ENCODE data around the gene AGAP2.

The AGAP2 gene

DNA sequence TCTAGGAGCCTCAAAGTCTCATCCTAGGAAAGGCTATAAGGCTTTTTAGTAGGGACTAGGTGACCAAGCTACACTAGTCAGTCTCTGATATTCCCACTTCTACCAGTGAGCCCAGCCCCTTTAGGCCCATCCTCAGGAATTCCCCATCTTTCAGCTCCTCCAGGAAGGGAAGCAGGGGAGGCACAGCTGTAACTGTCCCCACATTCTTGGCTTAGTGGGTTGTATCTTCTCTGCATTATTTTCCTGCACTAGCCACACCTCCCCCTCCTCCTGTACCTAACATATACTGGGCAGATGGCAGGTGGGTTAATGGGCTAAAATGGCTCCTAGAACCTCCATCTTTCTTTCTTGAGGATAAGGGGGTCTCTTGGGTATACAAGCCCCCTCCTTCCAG is 28.8 kb upstream of the AGAP2 start:
- no peak for DNase-seq

DNA sequence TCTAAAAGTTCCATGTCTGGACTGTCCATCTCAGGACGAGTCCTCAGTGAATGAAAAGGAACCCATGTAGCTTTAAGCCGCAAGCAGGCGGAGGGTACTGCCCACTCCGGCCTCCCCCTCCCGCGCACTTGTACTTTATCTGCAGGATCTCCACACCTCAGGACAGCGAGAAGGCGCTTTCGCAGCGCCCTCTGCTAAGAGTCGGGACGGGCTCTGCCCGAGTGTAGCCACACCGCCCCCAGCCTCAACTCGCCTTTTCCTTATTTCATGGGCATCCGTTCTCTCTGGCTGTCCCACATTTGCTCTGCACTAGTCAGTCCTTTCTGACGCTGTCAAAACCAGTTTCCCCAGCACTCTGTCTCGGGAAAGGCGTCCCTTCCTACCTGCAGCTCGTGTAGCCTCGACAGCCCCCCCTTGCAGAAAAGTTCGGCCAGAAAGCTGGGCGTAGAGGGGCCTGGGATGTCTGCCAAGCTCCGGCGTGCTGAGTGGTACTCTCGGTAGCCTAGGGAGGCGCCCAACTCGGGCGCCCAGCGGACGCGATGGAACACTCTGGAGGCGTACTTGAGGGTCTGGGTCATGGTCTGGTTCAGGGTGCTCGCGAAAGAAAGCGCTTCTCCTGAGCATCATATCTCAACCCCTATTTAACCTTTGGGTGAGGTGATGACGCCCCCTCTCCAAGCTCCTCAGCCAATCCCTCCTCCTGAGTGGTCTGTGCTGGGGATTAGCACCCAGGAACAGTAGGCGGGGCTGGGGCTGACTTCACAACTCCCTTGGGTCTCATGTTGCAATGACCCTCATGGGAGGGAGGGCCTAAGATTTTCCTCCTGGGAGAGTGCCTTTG is 28.1 kb upstream of the AGAP2 start, which contains the start of gene CYP27B1:
TSS of gene CYP27B1 (minus strand) at position 615 of the 841 bp plus-strand sequence. CDS start at position 578, 37 bp downstream.
- DNase-seq, result peak; percentile 42

DNA sequence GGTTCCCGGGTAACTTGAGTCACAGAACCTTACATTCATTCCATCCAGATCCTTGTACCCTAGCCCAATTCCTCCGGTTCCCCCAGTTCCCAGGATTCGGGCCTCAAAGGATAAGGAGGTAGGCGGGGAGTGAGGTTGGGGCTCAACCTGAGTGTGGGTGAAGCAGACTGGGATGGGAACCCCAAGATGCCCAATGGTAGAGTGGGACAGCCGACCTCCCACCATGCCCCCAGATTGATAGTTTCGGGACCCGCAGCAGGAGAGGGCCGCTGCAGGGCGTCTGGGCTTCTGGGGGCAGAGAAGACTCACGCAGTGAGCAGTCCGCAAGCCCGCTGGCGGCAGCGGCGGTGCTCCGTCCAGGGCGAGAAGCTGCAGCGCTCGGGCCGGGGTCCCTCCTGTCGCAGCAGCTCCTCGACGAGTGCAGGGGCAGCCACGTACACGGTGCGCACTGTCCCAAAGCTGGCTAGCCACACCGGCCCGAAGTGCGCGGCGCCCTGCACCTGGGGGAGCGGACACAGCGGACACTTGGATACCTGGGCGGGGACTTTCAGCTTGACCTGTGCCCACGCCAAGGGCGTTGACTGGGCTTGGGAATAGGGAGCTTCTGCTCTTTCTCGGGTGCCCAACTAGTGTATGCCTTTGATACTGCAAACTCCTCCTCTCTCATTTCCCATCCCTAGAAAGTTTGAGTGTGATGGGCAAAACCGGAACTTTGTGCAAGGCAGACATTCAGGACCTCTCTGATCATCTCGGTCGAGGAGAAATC is 27.3 kb upstream of the AGAP2 start:
- no peak for DNase-seq

DNA sequence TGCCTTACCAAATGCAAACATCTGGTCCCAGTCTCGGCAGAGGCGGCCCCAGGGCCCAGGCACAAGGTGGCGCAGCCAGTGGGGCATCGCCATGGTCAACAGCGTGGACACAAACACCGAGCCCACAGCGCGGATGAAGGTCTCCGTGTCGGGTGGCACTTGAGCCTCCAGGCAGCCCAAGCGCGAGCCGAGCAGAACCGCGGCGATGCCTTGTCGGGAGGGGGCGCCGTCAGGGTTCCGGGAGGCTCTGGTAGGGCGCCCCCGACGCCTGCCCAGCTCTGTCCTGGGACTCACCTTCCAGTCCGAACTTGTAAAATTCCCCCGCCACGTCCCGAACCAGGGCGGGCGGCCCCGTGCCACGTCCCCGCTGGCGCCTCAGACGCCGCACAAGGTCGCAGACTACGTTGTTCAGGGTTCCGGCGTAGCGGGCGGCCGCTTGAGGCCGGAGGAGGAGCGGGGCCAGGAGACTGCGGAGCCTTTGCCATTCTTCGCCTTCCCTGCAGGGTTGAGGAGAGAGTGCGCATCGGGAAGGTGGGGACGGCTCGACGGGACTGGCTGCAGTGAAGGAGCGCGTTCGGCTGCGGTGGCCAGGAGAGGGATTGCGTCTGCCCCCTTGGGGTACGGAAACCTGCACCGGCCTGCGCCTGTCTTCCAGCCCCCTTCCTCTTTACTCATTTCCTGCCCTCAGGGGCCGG is 26.6 kb upstream of the AGAP2 start:
- DNase-seq, result peak; percentile 45

DNA sequence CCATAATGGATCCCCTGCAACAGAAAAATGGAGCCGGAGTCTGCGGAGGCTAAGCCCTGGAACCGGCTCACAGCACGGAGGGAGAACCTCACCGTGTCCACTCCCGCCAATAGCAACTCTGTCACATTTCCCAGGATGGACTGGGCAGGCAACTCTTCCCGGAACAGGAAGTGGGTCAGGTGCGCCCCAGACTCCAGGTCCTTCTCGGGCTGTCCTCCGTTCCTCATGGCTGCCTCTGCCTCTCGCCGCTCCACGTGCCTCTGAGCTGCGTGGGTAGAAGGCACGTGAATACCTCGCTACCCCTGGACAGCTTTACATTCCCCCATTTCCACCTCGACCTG is 26.1 kb upstream of the AGAP2 start:
- no peak for DNase-seq

DNA sequence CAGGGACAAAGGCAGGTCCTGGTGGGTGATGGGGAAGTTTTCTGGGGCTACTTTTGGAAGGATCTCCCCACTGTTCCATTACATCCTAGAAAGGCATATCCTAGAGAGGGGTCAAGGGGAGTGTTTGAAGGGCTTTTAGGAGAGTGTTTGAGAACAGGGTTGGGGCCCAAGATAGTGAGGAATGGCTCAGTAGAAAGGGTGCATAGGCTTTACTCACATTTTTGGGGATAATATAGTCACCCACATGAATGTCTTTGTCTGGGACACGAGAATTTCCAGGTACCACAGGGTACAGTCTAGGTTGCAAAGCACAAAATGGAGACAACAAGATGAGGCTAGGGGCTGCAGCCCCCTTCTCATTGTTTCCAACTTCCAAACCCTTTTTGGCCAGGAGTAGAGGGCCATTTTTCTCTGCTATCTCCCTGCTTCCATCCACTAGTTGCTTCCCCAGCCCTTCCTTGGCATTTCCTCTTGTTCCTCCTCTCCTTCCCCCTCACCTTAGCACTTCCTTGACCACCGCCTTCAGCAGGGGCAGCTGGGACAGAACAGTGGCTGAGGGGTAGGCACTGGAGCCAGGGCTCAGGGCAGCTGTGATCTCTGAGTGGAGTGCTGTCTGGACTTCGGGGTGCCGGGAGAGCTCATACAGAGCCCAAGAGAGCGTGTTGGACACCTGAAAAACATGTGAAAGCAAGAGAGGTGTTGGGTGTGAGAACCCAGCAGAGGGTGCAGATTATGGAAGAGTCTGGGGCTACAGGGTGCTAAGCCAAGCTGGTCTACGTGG is 25.5 kb upstream of the AGAP2 start:
- no peak for DNase-seq

DNA sequence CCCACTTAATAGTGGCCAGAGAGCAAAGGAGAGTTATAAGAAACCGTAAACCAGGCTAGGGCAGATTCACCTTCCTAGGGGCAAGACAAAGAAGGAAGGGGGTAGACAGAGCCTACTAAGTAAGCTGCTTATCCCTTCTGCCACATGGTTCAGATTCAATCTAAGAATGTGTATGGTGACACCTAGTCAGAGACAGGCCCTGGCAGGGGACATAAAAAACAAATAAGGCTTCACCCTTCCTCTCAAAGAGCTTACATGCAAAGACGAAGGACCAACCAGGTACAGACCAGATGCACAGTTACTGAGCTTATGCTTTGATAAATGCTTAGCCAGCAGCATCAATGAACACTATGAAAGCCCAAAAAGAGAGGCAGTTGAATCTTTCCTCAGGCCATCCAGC is 23.9 kb upstream of the AGAP2 start:
- no peak for DNase-seq

DNA sequence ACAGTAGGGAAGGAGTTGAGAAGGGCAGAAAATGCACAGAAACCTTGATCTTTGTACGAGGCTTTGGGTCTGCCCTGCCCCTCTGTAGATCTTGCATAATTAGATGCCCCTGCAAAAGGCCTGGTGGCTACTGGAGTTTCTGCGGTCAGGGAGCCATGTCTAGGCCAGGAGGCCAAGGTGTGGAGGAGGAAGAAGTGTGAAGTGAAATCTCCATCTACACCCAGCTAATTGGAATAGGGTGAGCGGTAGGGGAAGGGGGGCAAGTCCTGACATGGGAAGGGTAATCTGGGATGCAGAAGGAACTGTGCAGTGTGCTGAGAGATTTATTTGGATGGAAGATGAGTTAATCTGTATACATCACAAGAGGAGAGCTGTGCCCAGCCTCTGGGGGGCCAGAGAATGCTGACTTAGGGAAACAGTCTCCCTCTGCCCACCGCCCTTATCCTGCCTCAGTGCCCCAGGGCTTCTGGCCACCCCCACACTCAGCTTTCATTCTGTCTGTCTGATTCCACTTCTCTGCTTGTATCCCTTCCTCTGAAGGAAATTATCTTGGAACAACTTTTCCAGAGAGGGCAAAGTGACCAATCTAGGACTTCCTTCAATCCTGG is 23.0 kb upstream of the AGAP2 start:
- no peak for DNase-seq

DNA sequence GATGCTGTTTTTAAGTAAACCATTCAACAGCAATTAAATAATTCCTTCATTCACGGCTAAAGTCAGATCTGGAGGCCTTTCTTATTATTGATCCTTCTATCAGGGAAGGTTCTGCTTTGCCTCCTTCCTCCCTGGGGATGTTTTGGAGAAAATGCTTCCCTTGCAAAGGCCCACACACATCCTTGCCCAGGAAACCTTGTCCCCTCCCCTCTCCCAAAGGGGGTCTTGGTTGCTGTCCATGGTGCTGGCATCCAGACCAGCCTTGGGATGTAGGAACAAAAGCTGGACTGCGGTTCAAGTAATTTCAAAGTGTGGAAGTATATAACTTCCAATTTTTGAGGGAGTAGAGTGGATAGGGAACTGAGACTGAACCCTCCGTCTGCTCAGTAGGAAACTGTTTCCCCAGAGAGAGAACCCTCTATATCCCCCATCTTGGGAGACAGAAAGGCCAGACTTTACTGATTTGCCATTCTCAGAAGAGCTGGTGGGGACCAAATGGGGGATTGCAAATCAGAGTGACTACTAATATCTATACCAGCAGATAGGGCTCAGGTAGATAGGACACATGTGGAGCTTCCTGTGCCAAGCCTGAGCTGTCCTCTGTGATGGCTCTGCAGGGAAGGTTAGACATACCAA is 21.9 kb upstream of the AGAP2 start:
- DNase-seq, result no peak

DNA sequence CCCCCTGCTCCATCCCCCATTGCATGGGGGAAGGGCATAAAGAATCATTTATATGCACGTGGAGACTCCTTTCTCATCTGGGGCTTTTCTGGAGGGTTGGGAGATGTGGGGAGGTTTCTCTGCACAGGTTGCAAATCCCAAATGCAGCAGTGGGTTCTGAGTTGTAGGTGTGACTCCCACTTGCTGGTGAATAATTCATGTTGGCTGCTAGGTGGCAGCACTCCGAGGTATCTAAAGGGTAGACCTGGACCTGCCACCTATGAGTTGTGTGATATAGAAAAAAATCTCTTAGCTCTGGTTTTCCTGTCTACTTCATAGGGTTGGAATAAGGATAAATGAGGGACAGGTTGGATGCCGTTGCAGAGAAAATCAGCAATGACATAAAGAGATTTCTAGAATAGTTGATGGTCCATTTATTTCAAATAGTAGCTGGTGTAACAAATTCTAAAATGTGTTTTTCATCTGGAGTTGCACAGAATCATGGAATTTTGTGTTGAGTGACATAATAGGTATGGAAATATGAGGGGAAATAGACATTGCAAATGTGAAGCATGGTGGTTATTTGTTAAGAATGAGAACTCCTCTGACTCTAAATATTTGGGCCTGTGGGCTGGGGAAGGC is 20.9 kb upstream of the AGAP2 start:
- DNase-seq, result peak; percentile 60

DNA sequence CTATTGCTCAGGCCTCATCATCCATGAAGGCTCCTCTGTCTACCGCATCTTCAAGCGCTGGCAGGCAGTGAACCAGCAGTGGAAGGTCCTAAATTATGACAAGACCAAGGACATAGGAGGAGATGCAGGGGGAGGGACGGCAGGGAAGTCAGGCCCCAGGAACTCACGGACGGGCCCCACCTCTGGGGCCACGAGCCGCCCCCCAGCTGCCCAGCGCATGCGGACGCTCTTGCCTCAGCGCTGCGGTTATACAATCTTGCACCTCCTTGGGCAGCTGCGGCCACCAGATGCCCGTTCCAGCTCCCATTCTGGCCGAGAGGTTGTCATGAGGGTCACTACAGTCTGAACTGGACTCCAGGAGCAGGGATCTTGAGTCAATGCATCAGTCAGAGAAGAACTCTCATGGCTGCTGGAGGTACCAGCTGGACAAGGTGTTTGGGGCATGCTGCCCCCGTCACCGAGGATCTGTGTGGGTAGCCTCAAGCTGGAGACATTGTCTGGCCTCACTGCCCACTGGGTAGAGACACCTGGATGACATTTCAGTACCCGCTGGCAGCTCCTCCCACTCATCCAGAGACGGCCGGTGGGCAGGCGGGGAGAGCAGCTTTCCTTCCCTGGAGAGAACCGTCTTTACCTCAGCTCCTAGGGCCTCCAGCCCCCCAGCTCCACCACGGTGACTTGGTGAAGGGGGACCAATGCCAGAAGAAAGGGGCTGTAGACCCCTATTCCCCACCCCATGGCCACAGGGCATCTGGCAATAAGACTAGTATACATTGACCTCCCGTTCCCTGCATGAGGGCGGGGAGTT is 20.2 kb upstream of the AGAP2 start:
- no peak for DNase-seq

DNA sequence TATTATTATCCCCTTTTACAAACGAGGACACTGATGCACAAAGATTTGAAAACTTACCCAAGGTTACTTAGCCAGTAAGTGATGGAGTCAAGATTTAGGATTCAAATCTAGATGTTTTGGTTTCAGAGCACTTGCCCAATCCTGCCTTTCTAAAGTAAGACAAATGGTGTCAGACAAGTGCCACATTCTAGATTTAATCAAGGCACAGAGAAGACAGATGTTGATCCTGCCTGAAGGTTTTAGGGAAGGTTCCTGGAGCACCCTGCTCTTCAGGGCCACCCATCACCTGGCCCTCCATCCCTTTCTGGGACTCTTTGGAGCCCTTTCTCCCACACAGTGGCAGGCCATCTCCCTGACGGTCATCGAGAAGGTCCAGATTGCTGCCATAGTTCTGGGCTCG is 19.2 kb upstream of the AGAP2 start:
- DNase-seq, result no peak

DNA sequence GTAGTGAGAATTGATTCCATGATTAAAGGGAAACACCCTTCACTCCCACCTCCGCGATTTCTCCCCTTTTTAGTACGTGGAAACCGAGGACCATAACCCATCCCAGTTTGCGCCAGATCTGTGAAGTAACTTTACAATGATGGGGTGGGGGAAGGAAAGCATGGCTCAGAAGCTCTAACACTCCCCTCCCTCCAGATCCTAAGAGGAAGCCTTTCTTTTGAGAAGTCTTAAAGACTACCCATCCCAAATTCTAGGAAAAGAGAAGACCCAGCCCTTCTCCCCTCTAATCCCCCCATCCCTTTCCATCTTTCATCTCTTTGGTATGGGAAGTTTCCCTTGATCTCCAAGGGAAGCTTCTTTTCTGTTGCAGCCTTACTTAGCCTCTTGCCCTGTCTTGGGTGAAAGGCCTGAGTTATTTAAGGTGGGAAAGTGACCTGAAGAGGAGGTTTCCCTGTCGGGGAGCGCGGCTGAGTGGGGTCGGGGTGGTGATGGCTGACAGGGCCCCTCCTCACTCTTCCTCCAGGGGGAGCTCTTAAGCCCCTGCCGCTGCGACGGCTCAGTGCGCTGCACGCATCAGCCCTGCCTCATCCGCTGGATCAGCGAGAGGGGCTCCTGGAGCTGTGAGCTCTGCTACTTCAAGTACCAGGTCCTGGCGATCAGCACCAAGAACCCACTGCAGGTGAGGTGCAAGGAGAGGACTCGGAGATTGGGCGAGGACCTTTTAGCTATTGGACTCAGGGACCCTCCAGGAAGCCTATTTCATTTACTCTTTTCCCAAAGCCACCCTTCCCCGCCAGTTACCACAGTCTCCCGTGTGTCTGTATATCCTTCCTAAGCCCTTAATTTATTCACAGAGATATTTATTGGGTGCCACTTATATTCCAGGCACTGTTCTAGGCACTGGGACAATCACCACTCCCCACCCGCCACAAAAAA is 18.1 kb upstream of the AGAP2 start:
- peak; percentile 71 for DNase-seq

DNA sequence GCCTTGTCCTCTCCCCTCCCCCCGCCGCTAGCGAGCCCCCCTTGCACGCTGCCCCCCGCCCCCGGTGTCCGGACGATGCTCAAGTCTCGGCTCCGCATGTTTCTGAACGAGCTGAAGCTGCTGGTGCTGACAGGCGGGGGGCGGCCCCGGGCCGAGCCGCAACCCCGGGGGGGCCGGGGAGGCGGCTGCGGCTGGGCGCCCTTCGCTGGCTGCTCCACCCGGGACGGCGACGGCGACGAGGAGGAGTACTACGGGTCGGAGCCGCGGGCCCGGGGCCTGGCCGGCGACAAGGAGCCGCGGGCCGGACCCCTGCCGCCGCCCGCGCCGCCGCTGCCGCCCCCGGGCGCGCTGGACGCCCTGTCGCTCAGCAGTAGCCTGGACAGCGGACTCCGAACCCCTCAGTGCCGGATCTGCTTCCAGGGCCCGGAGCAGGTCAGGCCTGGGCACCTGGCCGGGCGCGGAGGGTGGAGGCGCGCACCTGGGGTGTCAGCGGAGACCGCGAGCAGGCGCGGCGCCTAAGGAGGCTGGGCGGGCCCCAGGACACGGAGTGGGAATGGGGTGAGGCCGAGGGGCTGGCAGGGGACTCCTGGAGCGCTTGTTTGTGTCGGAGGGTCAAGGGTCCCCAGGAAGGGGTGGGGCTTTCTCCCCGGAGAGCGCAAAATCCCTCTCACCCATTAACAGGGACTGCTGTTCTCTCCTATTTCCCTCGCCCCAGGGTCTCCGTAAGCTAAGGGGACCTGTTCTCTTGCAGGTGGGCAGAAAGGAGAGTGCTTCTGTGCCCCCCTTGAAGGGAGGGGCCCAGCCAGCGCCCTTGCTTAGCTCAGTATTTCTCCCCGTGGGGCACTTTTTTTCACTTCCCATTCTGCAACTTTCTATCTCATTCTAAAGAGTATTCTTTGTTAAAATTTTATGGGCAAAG is 17.2 kb upstream of the AGAP2 start:
- no peak for DNase-seq

DNA sequence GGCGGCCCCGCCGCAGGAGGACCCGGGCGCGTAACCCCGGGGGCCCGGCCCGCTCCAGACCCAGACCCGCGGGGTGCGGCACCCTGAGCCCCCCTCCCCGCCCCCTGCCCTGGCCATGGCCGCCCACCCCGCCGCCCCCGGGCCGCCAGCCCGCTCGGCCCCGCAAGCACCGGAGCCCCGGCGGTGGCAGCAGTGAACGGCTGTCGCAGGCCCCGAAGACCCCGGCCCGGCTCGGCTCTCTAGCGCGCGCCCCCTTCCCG is 16.6 kb upstream of the AGAP2 start:
- DNase-seq, result no peak

DNA sequence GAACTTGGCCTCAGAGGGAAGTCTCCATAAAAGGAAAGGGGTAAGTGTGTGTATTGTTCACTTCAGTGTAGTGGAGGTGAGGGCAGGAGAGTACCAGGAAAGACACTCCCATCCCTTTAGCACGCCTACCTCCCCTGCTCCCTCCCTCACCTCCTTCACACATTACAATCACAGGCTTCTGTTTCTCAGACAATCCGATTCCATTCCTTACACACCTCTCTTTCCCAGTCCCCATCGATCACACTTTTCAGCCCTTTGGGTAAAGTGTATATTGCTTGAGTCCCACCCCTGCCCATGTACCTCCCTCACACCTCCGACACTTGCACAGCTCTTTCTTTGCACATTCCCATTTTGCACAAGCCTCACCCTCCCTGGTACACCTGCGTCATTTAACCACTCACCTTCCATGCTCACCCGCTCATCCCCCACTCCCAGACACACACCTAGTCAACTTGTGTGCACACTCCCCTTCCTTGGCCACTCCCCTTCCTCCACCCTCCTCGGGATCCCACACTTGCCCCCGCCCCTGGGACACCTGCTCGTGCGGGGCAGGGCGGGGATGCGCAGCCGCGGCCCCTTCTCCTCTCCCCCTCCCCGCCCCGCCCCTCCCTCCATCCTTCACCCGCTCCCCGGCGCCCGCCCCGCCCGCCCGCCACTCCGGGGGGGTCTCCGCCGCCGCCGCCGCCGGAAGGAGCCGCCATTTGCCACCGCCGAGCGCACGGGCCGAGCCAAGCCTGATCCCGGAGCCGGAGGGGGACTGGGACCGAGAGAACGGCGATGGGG is 16.1 kb upstream of the AGAP2 start, which contains the start of gene MARCHF9:
TSS of gene MARCHF9 (plus strand) at position 693 of the 783 bp plus-strand sequence. CDS start 426 bp downstream, outside the sequence.
- peak; percentile 60 for DNase-seq

DNA sequence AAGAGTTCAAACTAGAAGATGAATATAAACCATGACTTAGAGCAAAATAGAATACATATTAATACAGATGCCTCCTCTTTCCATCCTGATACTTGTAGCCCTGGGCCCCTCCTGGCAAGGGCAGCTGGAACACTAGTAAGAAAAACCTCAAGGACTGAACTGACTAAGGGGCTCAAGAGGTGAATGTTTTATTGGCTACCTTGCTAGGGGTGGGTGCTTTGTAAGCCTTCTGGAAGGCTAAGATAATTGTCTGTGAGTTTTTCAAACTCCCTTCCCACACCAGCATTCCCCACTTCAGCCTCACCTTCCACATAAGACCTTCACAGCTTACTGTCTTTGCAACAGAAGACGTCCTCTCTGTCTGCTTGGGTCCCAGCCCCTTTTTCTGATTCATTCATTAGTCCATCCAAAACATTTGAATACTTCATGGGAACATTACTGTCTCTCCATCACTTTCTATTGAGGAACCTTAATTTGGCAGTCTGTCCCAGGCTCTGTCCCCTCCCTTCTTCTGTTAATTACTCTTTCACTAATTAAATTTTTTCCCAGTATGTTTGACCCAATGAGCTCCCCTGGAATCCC is 15.3 kb upstream of the AGAP2 start:
- DNase-seq, result peak; percentile 68
